H9 (cell line): ENCODE measurements around the gene CCDC70. TPM values are rescaled to one million over a fixed set of nuclear protein-coding genes. Genes with fewer than 3 reads are reported as not detected.

Experiments
- DNase-seq: peaks from one replicate; pipeline ENCODE4 v3.0.0-alpha.2; 2017
- H2AFZ ChIP-seq: one replicate; pipeline ENCODE4 v1.6.1; 2013; ENCODE audit warnings: mild to moderate bottlenecking, low read length, control low read depth, moderate library complexity
- H2AK5ac ChIP-seq: 2 replicates; pipeline ENCODE4 v1.6.1; 2013; ENCODE audit warnings: low read length, control low read depth, mixed read lengths; ENCODE audit not compliant: insufficient read length
- H2BK120ac ChIP-seq: one replicate; pipeline ENCODE4 v1.6.1; 2013; ENCODE audit warnings: low read depth, mild to moderate bottlenecking, low read length, control low read depth, inconsistent platforms; ENCODE audit not compliant: poor library complexity, severe bottlenecking
- H2BK12ac ChIP-seq: 2 replicates; pipeline ENCODE4 v1.6.1; 2013; ENCODE audit warnings: low read length, control low read depth, mixed read lengths, low read depth; ENCODE audit not compliant: insufficient read length
- H2BK15ac ChIP-seq: 2 replicates; pipeline ENCODE4 v1.6.1; 2013; ENCODE audit warnings: low read depth, low read length, control low read depth
- H2BK20ac ChIP-seq: one replicate; pipeline ENCODE4 v1.6.1; 2013; ENCODE audit warnings: low read depth, mild to moderate bottlenecking, low read length, control low read depth, inconsistent platforms; ENCODE audit not compliant: poor library complexity, severe bottlenecking
- H2BK5ac ChIP-seq: 2 replicates; pipeline ENCODE4 v1.6.1; 2013; ENCODE audit warnings: low read length, control low read depth, mixed read lengths; ENCODE audit not compliant: insufficient read length
- H3K14ac ChIP-seq: 2 replicates; pipeline ENCODE4 v1.6.1; 2013; ENCODE audit warnings: low read length, control low read depth; ENCODE audit not compliant: insufficient read depth
- H3K18ac ChIP-seq: 2 replicates; pipeline ENCODE4 v1.6.1; 2013; ENCODE audit warnings: low read depth, mild to moderate bottlenecking, mixed read lengths, low read length, control low read depth; ENCODE audit not compliant: insufficient read length
- H3K23ac ChIP-seq: 2 replicates; pipeline ENCODE4 v1.6.1; 2013; ENCODE audit warnings: low read length, control low read depth, mixed read lengths, low read depth; ENCODE audit not compliant: insufficient read length
- H3K23me2 ChIP-seq: 2 replicates; pipeline ENCODE4 v1.6.1; 2013; ENCODE audit warnings: low read depth, mild to moderate bottlenecking, mixed read lengths, low read length, control low read depth; ENCODE audit not compliant: insufficient read length, poor library complexity, severe bottlenecking
- H3K27ac ChIP-seq: 2 replicates; pipeline ENCODE4 v1.5.1; 2013; ENCODE audit warnings: low read length, control low read depth, mixed read lengths, low read depth; ENCODE audit not compliant: insufficient read length
- H3K27me3 ChIP-seq: 2 replicates; pipeline ENCODE4 v1.6.1; 2013; ENCODE audit warnings: low read length, control low read depth, inconsistent platforms; ENCODE audit not compliant: insufficient read depth
- H3K4ac ChIP-seq: 2 replicates; pipeline ENCODE4 v1.6.1; 2013; ENCODE audit warnings: low read depth, mild to moderate bottlenecking, control low read depth, inconsistent platforms, low read length, moderate library complexity
- H3K4me1 ChIP-seq: 2 replicates; pipeline ENCODE4 v1.6.1; 2013; ENCODE audit warnings: low read length, control low read depth, inconsistent platforms; ENCODE audit not compliant: insufficient read depth
- H3K4me2 ChIP-seq: 2 replicates; pipeline ENCODE4 v1.6.1; 2013; ENCODE audit warnings: low read length, control low read depth, mixed read lengths; ENCODE audit not compliant: insufficient read length, insufficient read depth
- H3K56ac ChIP-seq: 2 replicates; pipeline ENCODE4 v1.6.1; 2013; ENCODE audit warnings: low read depth, mild to moderate bottlenecking, mixed read lengths, low read length, control low read depth; ENCODE audit not compliant: insufficient read length
- H3K79me1 ChIP-seq: 2 replicates; pipeline ENCODE4 v1.6.1; 2013; ENCODE audit warnings: low read depth, mild to moderate bottlenecking, moderate library complexity, low read length, control low read depth, inconsistent platforms; ENCODE audit not compliant: insufficient read depth, poor library complexity, severe bottlenecking
- H3K79me2 ChIP-seq: 2 replicates; pipeline ENCODE4 v1.6.1; 2013; ENCODE audit warnings: low read length, control low read depth, inconsistent platforms; ENCODE audit not compliant: insufficient read depth
- H3K9ac ChIP-seq: 2 replicates; pipeline ENCODE4 v1.6.1; 2013; ENCODE audit warnings: low read length, control low read depth, mixed read lengths; ENCODE audit not compliant: insufficient read length; ENCODE audit errors: extremely low read depth
- H3K9me3 ChIP-seq: one replicate; pipeline ENCODE4 v1.6.1; 2013; ENCODE audit warnings: low read depth, low read length, inconsistent platforms; ENCODE audit not compliant: control insufficient read depth
- H3T11ph ChIP-seq: one replicate; pipeline ENCODE4 v1.6.1; 2013; ENCODE audit warnings: mild to moderate bottlenecking, low read length, control low read depth, inconsistent platforms
- H4K20me1 ChIP-seq: one replicate; pipeline ENCODE4 v1.6.1; 2013; ENCODE audit not compliant: control insufficient read depth, insufficient read length, insufficient read depth
- H4K5ac ChIP-seq: 2 replicates; pipeline ENCODE4 v1.6.1; 2013; ENCODE audit warnings: low read depth, mild to moderate bottlenecking, mixed read lengths, low read length, control low read depth; ENCODE audit not compliant: insufficient read length
- H4K8ac ChIP-seq: replicated peaks from 2 replicates; pipeline ENCODE4 v1.6.1; 2013; ENCODE audit warnings: low read length, control low read depth, mixed read lengths, low read depth; ENCODE audit not compliant: insufficient read length
- H4K91ac ChIP-seq: 2 replicates; pipeline ENCODE4 v1.6.1; 2013; ENCODE audit warnings: low read depth, mild to moderate bottlenecking, moderate library complexity, mixed read lengths, low read length, control low read depth; ENCODE audit not compliant: insufficient read length
- H3K27ac Mint-ChIP-seq, 3 experiments: 2 replicates in 2 of 3; 3 replicates in 1 of 3; pipeline ENCODE4 v1.8.0; 2020 to 2021; ENCODE audit warnings: mixed read lengths in 3 of 3, mild to moderate bottlenecking in 1 of 3, moderate library complexity in 1 of 3
- H3K27me3 Mint-ChIP-seq: 2 replicates; pipeline ENCODE4 v1.8.0; 2021; ENCODE audit warnings: low read depth, mild to moderate bottlenecking, moderate library complexity, mixed read lengths
- H3K36me3 Mint-ChIP-seq, 3 experiments: 2 replicates in 2 of 3; 3 replicates in 1 of 3; pipeline ENCODE4 v1.8.0; 2020 to 2021; ENCODE audit warnings: low read depth in 3 of 3, mixed read lengths in 3 of 3; ENCODE audit not compliant: insufficient read depth in 1 of 3
- H3K4me1 Mint-ChIP-seq, 2 experiments: 2 replicates each; pipeline ENCODE4 v1.8.0; 2020; ENCODE audit warnings: mixed read lengths in 2 of 2
- H3K4me3 Mint-ChIP-seq, 2 experiments: 2 replicates in 1 of 2; 3 replicates in 1 of 2; pipeline ENCODE4 v1.8.0; 2020 to 2021; ENCODE audit warnings: mild to moderate bottlenecking in 2 of 2, mixed read lengths in 2 of 2, moderate library complexity in 1 of 2
- H3K9me3 Mint-ChIP-seq, 2 experiments: 2 replicates in 1 of 2; 3 replicates in 1 of 2; pipeline ENCODE4 v1.8.0; 2020; ENCODE audit warnings: mild to moderate bottlenecking in 2 of 2, mixed read lengths in 2 of 2, moderate library complexity in 1 of 2
- CTCF ChIP-seq: fragments of 200-600 bp; sonication (generic); conservative IDR thresholded peaks from 3 replicates; pipeline ENCODE4 v1.8.0; 2021; ENCODE audit warnings: antibody characterized with exemption, mild to moderate bottlenecking
- WGBS: extraction: QIAGEN DNeasy Blood & Tissue Kit; methylation state at CpG from one replicate; pipeline ENCODE4 v1.1.7; 2013; ENCODE audit warnings: missing lambda C conversion rate, low lambda C conversion rate, mixed read lengths; ENCODE audit not compliant: insufficient read length; ENCODE audit errors: extremely low coverage; 5-methylcytosine and 5-hydroxymethylcytosine counted together
- total RNA-seq: library from RNA; stranded (reverse); gene quantifications from 2 replicates; pipeline ENCODE4 v1.2.1, GENCODE V29; 2021

Gene CCDC70
- total RNA-seq, 1 experiment from 2014 or later, result not detected

- Histone ChIP-seq H2AFZ (no peak overlapping the region), H3K27me3 (no peaks in the 10 kb centered on the region), H3K23ac (no peak overlapping the region), H3K4me1 (no peaks in the 10 kb centered on the region), H2BK120ac (no peak overlapping the region), H2BK12ac (no peak overlapping the region), H4K8ac (no peak overlapping the region), H4K20me1 (no peaks in the 10 kb centered on the region), H3K79me2 (no peaks in the 10 kb centered on the region), H2BK15ac (no peak overlapping the region), H3K79me1 (no peaks in the 10 kb centered on the region), H3K27ac (no peak overlapping the region), H2BK20ac (no peak overlapping the region), H4K5ac (no peak overlapping the region), H3K4me2 (no peak overlapping the region), H3K23me2 (no peaks in the 10 kb centered on the region), H2AK5ac (no peak overlapping the region), H3K9ac (no peak overlapping the region), H2BK5ac (no peak overlapping the region), H4K91ac (no peak overlapping the region), H3K56ac (no peak overlapping the region), H3K4ac (no peak overlapping the region), H3K9me3 (no peaks in the 10 kb centered on the region), H3K14ac (no peak overlapping the region), H3K18ac (no peak overlapping the region), H3T11ph (no peak overlapping the region)
- no peak for DNase-seq
- Mint-ChIP-seq H3K36me3 (no peaks in the 10 kb centered on the region), H3K9me3 (no peaks in the 10 kb centered on the region), H3K27me3 (peaks cover 3% of the 10 kb centered on the region), H3K4me3 (no peak overlapping the region), H3K27ac (no peak overlapping the region), H3K4me1 (peaks cover 0 to 6% of the 10 kb centered on the region in 2 experiments; a peak in 1 of 4 replicates)
- TF ChIP-seq CTCF, result no peak
- no CpG with 5 or more reads among the region's 4 CpGs for WGBS
These were observed 17.4 kb downstream of the CCDC70 start for GRCh38 chr13:51879133-51879532.
